GM12878 (cell line): ENCODE measurements around the gene RGP1. TPM values are rescaled to one million over a fixed set of nuclear protein-coding genes. Genes with fewer than 3 reads are reported as not detected.

Experiments
- ATAC-seq: fragments of 200-7000 bp; cut with Tn5 transposase; 3 replicates; pipeline ENCODE4 v1.9.1; 2020; ENCODE audit warnings: mild to moderate bottlenecking, moderate library complexity
- BruUV-seq: library from RNA; stranded (reverse); fragments of 400-500 nt; replicated peaks from 2 replicates; lab custom pipeline; 2021; lab: Mats Ljungman, UMichigan
- CTCF ChIA-PET: fragments of 300-600 bp; sonication (Branson Sonifier 250); formaldehyde crosslinking; extraction: SDS; loops from one replicate; lab custom pipeline; 2021; ENCODE audit warnings: inconsistent platforms; lab: Yijun Ruan, JAX
- POLR2A ChIA-PET: fragments of 350-600 bp; formaldehyde crosslinking; extraction: SDS; loops from one replicate; lab custom pipeline; 2021; ENCODE audit warnings: inconsistent platforms; lab: Charles Lee
- RAD21 ChIA-PET: fragments of 300-600 bp; sonication (Branson Sonifier 250); formaldehyde crosslinking; loops from one replicate; lab custom pipeline; 2023; ENCODE audit warnings: antibody characterized with exemption; ENCODE audit not compliant: unreplicated experiment; lab: Charles Lee
- SMC1A ChIA-PET: fragments of 300-600 bp; sonication (Branson Sonifier 250); formaldehyde crosslinking; loops from one replicate; lab custom pipeline; 2023; ENCODE audit not compliant: unreplicated experiment, uncharacterized antibody; lab: Charles Lee
- DNase-seq: peaks from one replicate; pipeline ENCODE4 v3.0.0-alpha.2; 2011; ENCODE audit warnings: low read depth, low spot score
- FAIRE-seq: peaks from 3 replicates; lab custom pipeline; 2011; peaks lifted over from hg19 to GRCh38; lab: Jason Lieb, UNC
- H2AFZ ChIP-seq: 2 replicates; pipeline ENCODE4 v1.6.0; 2011; ENCODE audit warnings: low read depth, low read length, control low read depth; ENCODE audit not compliant: control insufficient read depth
- H3K27ac ChIP-seq: 2 replicates; pipeline ENCODE4 v1.5.1; 2011; ENCODE audit warnings: control low read depth; ENCODE audit not compliant: control insufficient read depth, insufficient read depth
- H3K27me3 ChIP-seq, 2 experiments: replicated peaks in 1 of 2; 2 replicates each; pipeline versions ENCODE4 v1.6.0 to v1.6.1; 2011; ENCODE audit warnings: low read length in 1 of 2; ENCODE audit not compliant: control insufficient read depth in 2 of 2, insufficient read depth in 2 of 2
- H3K36me3 ChIP-seq, 2 experiments: 2 replicates each; pipeline ENCODE4 v1.5.1; 2011; ENCODE audit warnings: low read length in 1 of 2; ENCODE audit not compliant: control insufficient read depth in 2 of 2, insufficient read depth in 2 of 2
- H3K4me1 ChIP-seq: 2 replicates; pipeline ENCODE4 v1.6.1; 2011; ENCODE audit warnings: mild to moderate bottlenecking, low read length, moderate library complexity, mixed read lengths; ENCODE audit not compliant: control insufficient read depth, insufficient read depth
- H3K4me2 ChIP-seq: 2 replicates; pipeline ENCODE4 v1.6.0; 2011; ENCODE audit warnings: control low read depth; ENCODE audit not compliant: control insufficient read depth, insufficient read depth
- H3K4me3 ChIP-seq: fragments of 200-600 bp; sonication (generic); 2 replicates; pipeline ENCODE4 v1.5.1; 2016
- H3K79me2 ChIP-seq: 2 replicates; pipeline ENCODE4 v1.6.0; 2011; ENCODE audit warnings: low read length; ENCODE audit not compliant: control insufficient read depth, insufficient read depth
- H3K9ac ChIP-seq: 2 replicates; pipeline ENCODE4 v1.8.0; 2011; ENCODE audit warnings: low read length, control low read depth, mixed read lengths; ENCODE audit not compliant: control insufficient read depth, insufficient read depth
- H3K9me3 ChIP-seq: replicated peaks from 3 replicates; pipeline ENCODE4 v1.5.1; 2011; ENCODE audit warnings: mild to moderate bottlenecking, low read length; ENCODE audit not compliant: control insufficient read depth, insufficient read depth
- H4K20me1 ChIP-seq: 2 replicates; pipeline ENCODE4 v1.6.0; 2011; ENCODE audit not compliant: control insufficient read depth, insufficient read depth
- ATF3 ChIP-seq: IDR thresholded peaks from 2 replicates; pipeline ENCODE4 v1.6.1; 2011; ENCODE audit warnings: low read depth, mild to moderate bottlenecking, low read length, moderate library complexity, borderline replicate concordance; ENCODE audit errors: extremely low read depth
- KDM1A ChIP-seq: fragments of 200-600 bp; sonication (generic); IDR thresholded peaks from 2 replicates; pipeline ENCODE4 v1.6.1; 2016; ENCODE audit warnings: borderline replicate concordance
- KLF5 ChIP-seq: fragments of 450-650 bp; IDR thresholded peaks from 2 replicates; pipeline ENCODE4 v1.6.1; 2014; ENCODE audit warnings: mild to moderate bottlenecking; ENCODE audit not compliant: partially characterized antibody
- SMARCA5 ChIP-seq: fragments of 450-650 bp; IDR thresholded peaks from 2 replicates; pipeline ENCODE4 v1.6.1; 2017; ENCODE audit warnings: mild to moderate bottlenecking
- SUZ12 ChIP-seq: fragments of 200-600 bp; sonication (generic); IDR thresholded peaks from one replicate; pipeline ENCODE4 v1.6.1; 2018; ENCODE audit warnings: antibody characterized with exemption, mild to moderate bottlenecking; ENCODE audit not compliant: unreplicated experiment
- TCF3 ChIP-seq: IDR thresholded peaks from 2 replicates; pipeline ENCODE4 v1.6.1; 2012; ENCODE audit warnings: low read depth, mild to moderate bottlenecking, low read length, borderline replicate concordance; ENCODE audit not compliant: insufficient read depth
- ZNF274 ChIP-seq: IDR thresholded peaks from one replicate; pipeline ENCODE4 v1.8.0; 2011; ENCODE audit not compliant: insufficient read length, insufficient read depth
- WGBS: methylation state at CpG from one replicate; pipeline ENCODE4 v1.1.6; 2016; ENCODE audit warnings: low lambda C conversion rate; ENCODE audit not compliant: insufficient replicate concordance, insufficient coverage; ENCODE audit errors: missing lambda C conversion rate; 5-methylcytosine and 5-hydroxymethylcytosine counted together
- in situ Hi-C: fragments of 300-500 bp; cut with MboI; formaldehyde crosslinking; loops from 9 replicates; pipeline ENCODE4 v1.14.3; 2018; ENCODE audit warnings: mixed read lengths
- intact Hi-C: fragments of 100-400 bp; cut with micrococcal nuclease; formaldehyde crosslinking; loops from one replicate; pipeline ENCODE4 v1.14.2; 2022; ENCODE audit not compliant: unreplicated experiment
- polyA plus RNA-seq, 11 experiments: library from polyadenylated mRNA; depleted of rRNA in 4 of 11; unstranded in 6 of 11; stranded (reverse) in 5 of 11; fragments of >200 nt; fragmentation: Nextera tagmentation in 4 of 11; fragmentation: Illumina TruSeq in 1 of 11; extraction: Ambion mirVana in 4 of 11; extraction: Trizol in 1 of 11; gene quantifications; 1 replicate in 1 of 11; 2 replicates in 10 of 11; pipeline versions ENCODE4 v1.2.1 to v1.2.3, GENCODE V29; 2011 to 2016; ENCODE audit warnings: inconsistent platforms in 2 of 11, missing spikeins in 2 of 11, low read depth in 1 of 11
- total RNA-seq, 4 experiments: library from RNA; depleted of rRNA in 3 of 4; stranded (reverse); fragments of >200 nt in 3 of 4; fragmentation: Illumina TruSeq in 1 of 4; extraction: Trizol in 1 of 4; gene quantifications; 2 replicates each; pipeline versions ENCODE4 v1.2.1 to v1.2.3, GENCODE V29; 2013 to 2021

RGP1 gene
- total and polyA plus RNA-seq, 10 of the 15 experiments (the other 5 are each of a cell fraction or from before 2014, with no cell fraction given): 0.44 to 14.9 (median 7.4) TPM

GRCh38 chr9:35774907-35775635 is 26.0 kb downstream of the RGP1 start:
- in situ Hi-C loops (no loop called here), intact Hi-C loops (no loop called here)
- Histone ChIP-seq H3K27ac (no peak overlapping the region), H3K79me2 (no peaks in the 10 kb centered on the region), H3K4me2 (no peak overlapping the region), H2AFZ (no peak overlapping the region), H3K36me3 (no peaks in the 10 kb centered on the region; a peak in 1 of 4 replicates), H4K20me1 (no peaks in the 10 kb centered on the region), H3K27me3 (no peaks in the 10 kb centered on the region), H3K9me3 (no peaks in the 10 kb centered on the region), H3K4me3 (no peak overlapping the region), H3K4me1 (no peaks in the 10 kb centered on the region), H3K9ac (no peak overlapping the region)
- no peak for ATAC-seq
- BruUV-seq: no TSS peak
- 77% methylated on average over 7 of the region's 7 CpGs for whole genome bisulfite sequencing
- CTCF ChIA-PET: interaction anchor here (0.9 to 1.7 kb wide), 8 partner anchors 10 to 128 kb away, joined by 3 to 5 read pairs (median 4); no protein-coding TSS in a partner anchor
- no peak for FAIRE-seq
- SMC1A ChIA-PET: interaction anchor here (1.0 to 1.4 kb wide), 5 partner anchors 12 to 107 kb away, joined by 3 to 7 read pairs (median 4); no protein-coding TSS in a partner anchor
- POLR2A ChIA-PET: interaction anchor here (0.6 to 1.1 kb wide), 2 partner anchors 22 to 122 kb away, joined by 4 read pairs; no protein-coding TSS in a partner anchor
- RAD21 ChIA-PET: interaction anchor here (0.5 to 1.2 kb wide), 3 partner anchors 58 to 128 kb away, joined by 3 to 5 read pairs (median 3); no protein-coding TSS in a partner anchor
- no peak for DNase-seq
- TF ChIP-seq TCF3 (no peak), SMARCA5 (no peak), KDM1A (no peak), SUZ12 (no peak), ATF3 (no peak), ZNF274 (no peak), KLF5 (no peak)
